HG03469 (cell line): ENCODE data around the gene DPH1.
"Not testable (repeated sequence)": the region's sequence is repeated elsewhere in the genome, so short reads cannot be mapped to it uniquely, and the experiment has no call there.

Experiments
- ATAC-seq: cut with Tn5 transposase; IDR thresholded peaks from one replicate; pipeline ENCODE4 v1.9.1; 2021; ENCODE audit warnings: mild to moderate bottlenecking, moderate library complexity, moderate number of reproducible peaks; ENCODE audit not compliant: unreplicated experiment

Gene DPH1

DNA sequence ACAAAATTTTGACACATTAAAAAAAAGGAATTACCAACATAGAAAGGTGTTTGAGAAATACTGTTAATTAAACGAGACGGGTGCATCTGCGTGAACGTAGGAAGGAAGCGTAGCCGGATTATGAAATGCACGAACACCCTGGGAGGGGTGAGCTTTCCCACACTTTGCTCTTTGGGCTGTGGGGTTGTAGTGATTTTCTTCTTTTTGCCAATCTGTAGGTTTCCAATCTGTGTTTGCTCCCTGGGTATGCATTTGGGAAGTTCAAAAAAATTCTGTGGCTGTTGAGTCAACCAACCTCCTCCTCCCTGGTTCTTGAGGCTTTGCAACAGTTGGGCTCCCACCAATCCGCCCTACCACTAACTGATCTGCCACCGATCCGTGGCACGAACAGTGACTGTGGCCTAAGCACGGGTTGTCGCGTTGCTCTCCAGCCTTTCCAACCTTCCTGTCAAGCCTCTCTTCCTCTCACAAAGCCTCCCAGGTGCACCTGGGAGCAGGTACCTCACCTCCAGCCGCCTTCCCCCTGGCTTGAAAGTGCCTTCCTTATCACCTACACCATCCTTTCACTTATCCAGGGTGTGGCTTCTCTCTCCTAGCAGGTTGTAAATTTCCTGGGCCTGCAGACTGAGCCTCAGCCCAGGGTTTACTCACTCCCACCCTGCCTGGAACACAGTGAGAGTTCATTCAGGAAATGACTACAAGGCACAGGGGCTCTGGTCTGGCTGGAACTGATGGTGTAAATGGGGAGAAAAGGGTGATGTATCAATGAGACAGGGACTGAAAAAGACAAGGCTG lies 21.4 kb upstream of the DPH1 start:
- no peak for ATAC-seq

DNA sequence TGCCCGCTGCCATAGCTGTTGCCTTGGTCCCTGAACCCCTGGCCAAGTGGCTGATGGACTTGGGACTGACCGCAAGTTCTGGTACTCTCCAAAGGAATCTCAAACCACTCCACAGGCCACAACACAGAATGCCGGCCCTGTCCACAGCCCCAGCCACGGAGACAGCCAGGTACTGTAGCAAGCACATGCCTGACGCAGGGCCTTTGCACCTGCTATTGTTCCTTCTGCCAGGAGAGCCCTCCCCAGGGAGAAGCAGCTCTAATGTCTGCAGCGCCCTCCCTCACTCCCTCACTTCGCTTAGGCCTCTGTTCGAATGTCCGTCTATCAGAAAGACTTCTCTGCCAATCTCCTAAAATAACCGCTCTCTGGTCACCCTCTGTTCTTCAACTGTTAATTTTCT lies 20.2 kb upstream of the DPH1 start:
- ATAC-seq = no peak

DNA sequence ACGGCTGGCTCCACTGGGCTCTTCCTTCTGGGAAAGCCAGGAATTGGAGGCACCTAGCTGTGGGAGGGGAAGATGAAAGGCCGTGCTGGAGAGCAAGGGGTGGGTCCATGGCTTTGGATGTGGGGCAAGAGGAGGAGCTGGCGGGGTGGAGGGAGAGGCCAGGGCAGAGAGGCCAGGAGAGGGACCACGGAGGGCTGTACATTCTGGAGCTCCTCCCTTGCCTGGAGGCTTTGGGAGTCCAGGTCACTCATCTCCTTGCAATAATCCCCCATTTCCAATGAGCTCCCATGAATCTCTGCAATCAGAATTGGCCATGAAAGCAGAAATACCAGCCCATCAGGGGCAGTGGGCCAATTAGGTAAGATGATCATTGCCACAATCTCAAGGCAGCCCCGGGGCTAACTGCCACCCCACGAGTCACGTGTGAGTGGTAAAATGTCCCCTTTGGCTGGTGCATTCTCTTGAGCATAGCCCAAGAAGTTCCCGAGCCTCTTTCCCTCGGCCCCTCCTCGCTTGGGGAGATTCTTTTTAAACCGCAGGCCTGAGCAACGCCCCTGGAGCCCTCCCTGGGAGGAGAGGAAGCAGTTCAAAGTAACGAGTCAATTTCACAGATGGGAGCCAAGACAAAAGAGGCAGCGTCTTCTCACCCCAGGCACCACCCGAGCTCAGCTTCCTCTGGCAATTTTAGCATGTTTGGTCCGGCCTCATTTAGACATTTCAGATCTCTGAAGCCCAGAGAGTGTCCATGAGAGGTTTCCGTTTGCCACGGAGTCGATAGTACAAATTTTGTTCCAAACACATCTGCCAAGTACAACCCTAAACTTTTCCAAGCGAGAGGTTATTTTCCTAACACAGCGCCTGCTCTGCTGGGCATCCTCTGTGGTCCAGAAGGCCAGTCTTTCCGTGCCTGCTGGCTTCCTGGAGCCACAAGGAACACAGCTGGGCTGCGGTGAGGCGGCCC lies 18.3 kb upstream of the DPH1 start:
- ATAC-seq = no peak

DNA sequence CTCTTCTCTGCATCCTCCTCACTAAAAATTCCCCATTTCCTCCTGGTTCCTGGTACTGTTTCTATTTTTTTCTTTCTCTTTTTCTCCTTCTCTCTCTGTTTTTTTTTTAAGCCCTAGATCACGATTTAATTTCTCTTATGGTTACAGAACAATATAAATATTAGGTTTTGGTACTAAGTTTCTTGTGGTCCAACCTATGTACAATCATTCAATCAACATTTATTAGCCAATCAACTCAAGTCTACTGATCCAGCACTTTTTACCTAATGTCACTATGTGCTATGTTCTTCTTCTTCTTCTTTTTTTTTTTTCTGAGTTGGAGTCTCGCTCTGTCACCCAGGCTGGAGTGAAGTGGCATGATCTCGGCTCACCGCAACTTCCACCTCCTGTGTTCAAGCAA lies 17.5 kb upstream of the DPH1 start:
- no peak for ATAC-seq

DNA sequence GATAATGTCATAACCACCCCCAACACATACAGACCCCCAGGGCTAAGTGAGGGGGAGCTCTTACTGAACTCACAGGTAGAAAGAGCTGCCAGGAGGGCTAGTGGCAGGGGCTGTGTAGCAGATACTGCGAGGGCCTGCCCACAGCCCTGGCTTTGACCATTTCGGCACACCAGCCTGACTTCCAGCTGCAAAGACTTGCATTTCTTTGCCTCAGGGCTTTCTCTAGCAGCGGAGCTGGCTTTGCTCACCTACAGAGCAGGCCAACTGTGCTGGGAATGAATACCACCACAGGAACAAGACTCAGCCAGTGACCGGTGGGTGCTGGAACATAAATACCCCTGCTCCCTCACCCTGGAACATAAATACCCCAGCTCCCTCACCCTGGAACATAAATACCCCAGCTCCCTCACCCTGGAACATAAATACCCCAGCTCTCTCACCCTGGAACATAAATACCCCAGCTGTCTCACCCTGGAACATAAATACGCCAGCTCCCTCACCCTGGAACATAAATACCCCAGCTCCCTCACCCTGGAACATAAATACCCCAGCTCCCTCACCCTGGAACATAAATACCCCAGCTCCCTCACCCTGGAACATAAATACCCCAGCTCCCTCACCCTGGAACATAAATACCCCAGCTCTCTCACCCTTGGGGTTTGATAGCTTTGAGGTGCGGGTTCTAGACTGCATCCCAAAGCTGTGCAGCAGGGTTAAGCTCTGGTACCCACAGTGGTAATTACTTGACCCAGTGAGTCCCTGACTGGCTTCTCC lies 16.5 kb upstream of the DPH1 start:
- ATAC-seq = not testable (repeated sequence)

DNA sequence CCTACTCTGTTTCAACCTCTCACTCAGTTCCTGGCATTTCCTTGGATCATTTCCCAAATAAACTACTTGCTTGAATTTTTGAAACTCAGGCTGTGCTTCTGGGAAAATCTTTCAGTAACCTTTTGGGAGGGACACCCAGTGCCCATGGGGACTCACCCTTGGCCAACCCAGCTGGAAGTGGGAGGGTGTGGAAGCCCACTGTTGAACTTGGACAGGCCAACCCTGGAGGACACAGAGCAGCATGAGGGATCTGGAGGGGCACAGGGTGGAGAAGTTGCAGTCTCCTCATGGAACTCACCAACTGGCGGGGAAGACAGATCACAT lies 16.0 kb upstream of the DPH1 start:
- ATAC-seq = no peak

DNA sequence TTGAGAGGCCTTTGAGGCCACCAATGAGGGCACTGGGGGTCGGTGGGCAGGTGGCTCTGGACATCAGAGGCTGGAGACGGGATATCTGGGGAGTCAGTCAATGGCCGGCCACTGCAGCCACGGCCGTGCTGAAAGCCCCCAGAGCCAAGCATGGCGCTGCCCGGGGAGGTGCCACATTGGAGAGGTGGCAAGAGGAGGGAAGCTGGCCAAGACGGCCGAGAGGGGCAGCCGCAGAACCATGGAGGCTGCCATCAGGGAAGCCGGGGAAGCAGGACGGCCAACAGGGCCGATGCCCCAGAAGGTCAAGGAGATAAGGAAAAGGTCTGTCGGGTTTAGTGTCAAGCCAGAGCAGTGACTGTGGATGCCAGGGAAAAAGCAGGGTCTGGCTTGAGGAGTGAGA lies 14.6 kb upstream of the DPH1 start:
- no peak for ATAC-seq

DNA sequence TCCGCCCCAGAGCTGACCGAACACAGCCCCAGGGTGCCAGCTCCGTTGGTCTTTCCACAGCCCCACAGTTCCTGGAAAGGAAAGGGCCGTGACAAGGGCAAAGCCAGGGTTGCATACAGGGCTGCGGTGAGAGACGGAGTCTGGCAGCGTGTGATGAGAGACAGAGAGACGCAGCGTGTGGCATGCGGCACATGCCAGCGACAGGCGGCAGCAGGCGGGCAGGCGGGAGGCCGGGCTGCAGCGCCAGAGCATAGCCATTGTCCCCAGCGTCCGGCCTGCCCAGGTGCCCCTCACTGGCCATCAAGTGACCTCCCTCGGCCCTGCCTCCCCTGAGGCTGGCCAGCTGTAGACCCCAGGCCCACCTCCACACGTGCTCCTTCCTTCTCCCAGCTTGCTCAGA lies 13.5 kb upstream of the DPH1 start:
- ATAC-seq = no peak

DNA sequence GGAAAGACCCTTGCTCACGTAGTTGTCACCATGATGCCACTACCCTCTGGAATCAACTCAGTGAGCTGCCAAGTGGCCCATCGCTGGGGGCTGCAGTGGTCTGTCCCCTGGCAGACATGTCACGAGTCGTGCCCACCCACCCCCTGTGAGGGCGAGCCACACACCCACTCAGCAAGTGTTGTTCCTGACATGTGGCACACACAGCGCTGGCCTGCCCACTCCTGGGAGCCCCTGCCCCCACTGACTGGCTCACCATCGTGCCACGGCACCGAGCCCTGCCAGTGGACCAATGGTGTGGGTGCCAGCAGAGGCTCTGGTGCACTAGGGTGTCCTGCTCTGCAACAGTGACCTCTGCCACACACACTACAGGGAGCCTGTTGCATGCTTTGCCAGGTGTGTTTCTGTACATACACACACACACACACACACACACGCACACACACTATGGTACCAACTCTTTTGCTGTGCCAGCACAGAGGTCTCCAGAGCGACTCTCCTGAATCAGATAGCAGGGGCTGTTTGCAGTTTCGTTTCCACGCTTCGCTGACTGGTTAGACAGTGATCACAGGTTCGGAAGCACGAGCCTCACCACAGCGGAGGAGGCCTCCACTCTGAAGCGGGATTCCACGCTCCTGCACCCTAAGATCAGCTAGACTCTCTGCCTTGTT lies 12.5 kb upstream of the DPH1 start:
- ATAC-seq = no peak

DNA sequence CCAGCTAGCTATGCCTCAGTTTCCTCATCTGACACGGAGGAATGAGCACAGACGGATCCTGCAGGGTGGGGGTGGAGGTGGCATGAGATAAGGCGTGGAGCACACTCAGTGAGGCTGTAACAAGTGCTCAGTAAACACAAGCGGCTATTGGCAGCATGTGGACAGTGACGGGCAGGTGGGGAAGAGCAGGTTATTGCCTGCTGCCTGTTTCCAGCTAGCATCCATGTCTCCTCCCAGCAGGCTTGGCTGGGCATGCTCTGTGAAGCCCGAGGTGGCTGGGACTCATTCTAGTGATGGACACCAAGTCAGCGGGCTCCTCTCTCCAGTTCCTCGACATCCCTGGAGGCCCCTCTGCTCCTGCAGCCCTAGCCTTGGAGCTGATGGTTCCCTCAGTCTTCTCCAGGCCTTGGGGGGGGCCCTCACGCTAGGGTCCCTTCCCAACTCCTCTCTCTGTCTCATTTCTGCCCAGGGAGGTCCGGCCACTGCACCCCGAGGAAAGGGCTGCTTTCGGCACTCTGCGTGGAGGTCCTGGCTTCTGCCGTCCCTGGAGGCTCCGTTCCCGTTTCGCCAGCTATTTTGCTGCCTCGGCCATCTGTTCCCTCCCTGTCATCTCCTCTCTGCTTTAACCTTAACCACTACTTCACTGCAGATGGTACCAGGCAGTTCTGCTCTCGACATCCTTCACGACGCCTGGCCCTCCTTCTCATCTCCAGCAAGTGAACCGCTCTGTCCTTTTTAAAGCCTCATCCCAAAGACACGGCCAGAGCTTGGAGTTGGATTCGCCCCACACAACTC lies 11.0 kb upstream of the DPH1 start:
- no peak for ATAC-seq

DNA sequence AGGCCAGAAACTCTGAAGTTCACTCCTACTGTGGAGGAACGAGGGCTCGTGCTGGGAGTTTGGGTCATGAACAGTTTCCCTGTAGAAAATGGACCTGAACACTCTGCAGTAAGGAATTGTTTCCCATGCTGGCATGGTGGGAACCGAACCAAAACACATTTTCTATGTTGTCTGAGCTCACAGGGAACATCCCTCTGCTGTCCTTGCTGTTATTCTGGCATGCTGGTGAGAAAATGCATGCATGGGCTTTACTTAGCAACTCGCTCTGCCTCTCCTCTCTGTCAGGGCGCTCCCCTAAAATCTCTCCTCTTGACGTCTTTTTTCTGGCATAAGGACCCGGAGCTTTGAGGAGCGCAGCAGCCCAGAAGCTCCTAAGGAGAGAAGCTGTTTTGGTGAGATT lies 10.2 kb upstream of the DPH1 start:
- ATAC-seq = no peak

DNA sequence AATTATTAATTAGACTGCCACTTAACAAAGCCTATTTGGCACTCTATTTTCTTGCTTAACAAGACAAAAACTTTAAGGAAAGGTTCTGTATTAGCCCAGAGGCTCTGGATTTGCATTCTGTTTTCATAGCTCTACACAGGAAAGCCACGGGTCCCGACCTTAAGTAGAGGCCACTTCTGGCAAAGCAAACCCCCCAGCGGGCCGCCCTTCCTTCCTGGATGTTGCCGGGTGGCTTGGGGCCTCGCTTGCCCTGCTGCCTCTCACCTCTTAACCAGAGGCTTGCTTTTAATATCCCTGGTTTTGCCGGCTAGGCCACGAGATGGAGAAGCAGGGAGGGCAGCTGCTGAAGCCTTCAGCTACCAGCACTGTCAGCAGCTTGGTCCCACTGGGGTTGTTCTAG lies 9.2 kb upstream of the DPH1 start:
- no peak for ATAC-seq

DNA sequence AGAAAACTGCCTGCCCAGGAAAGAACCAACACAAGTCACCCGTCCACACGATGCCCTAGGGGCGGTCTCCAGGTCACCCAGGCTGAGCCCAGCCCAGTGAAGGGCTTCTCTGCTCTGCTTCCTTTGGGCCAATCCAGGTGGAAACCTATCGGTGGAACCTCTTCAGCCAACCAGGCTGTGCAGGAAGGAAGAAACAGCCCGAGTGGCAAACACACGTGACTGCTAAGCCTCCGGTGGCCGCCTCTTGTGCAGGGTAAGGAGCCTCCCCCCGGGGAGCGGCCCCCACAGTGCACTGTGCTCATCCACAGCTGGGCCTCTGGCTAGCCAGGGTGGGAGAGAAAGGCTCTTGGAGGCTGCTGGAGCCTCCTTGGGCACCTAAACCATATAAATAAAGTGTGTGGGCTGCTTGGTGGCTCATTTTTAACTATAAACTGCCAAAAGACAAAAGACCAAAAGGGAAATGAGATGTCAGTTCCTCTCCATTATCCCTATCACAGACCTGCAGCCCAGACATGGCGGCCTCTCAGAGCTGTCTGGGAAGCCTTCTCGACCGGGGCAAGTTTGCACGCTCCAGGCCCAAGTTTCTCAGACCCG lies 7.2 kb upstream of the DPH1 start:
- ATAC-seq = no peak

DNA sequence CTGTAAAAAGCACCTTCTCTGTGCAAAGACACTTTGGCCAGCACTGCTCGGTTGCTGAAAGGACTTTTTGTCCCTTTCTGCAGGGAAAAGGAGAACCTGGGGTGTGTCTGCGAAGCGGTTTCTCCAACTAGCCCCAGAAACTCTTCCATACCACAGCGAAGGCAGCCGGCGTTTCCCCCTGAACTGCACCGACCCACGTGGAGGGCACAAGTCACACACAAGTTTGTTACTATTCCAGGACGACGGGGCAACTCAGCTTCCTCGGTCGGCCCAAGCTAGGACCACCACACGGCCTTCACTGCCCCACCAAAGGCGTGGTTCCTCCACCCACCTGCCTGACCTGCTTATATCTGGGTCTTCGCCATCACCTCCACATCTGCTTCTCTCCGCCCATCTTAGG lies 6.7 kb upstream of the DPH1 start:
- no peak for ATAC-seq

DNA sequence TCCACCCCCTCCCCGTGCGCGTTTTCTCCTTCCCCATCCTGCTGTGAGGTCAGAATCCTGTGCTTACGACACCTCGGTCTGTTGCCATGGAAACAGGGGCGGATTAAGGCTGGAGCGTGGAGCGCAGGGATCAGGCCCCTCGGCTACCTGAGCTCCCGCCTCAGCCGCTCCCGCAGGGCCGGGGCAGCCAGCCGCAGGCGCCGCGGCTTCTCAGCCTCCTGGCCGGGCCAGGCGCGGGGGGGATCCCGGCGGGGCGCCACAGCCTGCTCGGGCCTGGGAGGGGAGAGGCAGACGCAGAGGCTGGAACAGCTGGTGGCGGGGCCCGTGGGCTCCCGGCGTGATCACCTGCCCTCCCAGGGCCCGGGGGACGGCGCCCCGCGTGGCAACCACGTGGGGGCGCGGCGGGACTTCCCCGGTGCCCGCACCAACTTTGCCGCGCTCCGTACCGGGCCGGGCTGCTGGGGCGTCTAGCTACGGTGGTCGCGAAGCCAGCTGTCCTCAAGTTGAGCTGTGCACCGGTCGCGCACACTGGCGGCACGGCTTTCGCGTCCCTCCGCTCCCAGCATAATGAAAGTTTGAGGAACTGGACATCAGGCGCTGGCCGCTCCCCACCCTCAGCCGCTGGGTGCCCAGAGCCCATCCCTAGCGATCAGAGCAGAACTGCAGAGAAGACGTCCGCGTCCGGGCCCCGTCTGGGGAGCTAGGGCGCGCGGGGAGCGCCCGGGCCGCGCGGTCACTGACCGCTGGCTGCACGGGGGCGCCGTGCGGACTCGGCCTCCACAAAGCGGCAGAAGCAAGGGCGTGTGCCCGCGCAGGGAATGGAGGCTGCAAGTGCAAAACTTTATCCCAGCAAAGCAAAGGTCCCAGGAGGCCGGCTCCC lies 6.0 kb upstream of the DPH1 start:
- no peak for ATAC-seq

DNA sequence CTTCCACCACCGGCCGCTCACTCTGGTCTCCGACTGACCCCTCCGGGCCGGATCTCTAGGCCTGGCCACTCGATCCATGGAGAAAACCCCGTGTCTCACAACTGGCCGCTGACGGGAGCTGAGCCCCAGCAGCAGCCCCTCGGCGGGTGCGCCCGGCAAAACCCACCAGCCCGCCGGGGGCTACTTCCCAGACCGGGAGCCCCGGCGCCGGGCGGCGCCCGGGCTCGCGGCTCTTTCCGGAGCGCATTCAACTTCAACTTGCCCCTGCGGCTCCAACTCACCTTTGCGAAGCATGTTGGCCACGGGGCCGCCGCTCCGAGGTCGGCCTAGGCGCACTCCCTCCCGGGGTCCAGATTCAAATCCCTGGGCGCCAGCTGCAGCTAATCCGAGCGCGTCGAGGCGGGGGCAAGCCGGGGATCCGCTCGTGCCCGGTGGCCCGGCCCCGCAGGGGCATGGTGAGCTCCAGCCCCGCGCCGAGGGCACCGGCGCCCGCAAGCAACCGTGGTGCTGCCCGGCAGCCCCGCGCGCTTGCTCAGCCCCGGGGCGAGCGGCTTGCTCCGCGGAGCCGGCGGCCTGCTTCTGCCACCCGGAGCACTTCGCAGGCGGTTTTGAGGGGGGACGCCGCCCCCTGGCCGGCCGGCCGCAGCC lies 5.3 kb upstream of the DPH1 start:
- no peak for ATAC-seq

DNA sequence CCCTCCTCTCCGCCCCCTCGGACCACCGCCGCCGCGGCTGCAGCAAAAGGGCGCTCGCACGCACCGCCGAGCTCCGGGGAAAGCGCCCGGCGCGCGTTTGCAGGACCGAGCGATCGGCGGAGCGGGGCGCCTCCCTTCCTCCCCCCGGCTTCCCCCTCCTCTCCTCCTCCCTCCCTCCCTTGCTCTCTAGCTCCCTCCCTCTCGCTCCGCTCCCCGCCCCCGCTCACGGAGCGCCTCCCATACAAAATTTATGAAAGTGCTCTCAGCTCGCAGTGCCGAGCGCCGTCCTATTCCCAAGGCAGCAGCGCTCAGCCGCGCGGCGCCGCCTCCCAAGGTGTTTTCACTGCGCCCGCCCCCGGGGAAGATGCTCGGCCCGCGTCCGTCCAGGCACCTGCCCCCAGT lies 4.7 kb upstream of the DPH1 start, which contains the start of gene RTN4RL1:
Gene RTN4RL1, minus strand, starts transcription at position 115 of the 402 bp plus-strand sequence. CDS start 469 bp downstream, outside the sequence.
- no peak for ATAC-seq
